ENCODE measurements around the gene IL1RL2.

Gene IL1RL2

DNA sequence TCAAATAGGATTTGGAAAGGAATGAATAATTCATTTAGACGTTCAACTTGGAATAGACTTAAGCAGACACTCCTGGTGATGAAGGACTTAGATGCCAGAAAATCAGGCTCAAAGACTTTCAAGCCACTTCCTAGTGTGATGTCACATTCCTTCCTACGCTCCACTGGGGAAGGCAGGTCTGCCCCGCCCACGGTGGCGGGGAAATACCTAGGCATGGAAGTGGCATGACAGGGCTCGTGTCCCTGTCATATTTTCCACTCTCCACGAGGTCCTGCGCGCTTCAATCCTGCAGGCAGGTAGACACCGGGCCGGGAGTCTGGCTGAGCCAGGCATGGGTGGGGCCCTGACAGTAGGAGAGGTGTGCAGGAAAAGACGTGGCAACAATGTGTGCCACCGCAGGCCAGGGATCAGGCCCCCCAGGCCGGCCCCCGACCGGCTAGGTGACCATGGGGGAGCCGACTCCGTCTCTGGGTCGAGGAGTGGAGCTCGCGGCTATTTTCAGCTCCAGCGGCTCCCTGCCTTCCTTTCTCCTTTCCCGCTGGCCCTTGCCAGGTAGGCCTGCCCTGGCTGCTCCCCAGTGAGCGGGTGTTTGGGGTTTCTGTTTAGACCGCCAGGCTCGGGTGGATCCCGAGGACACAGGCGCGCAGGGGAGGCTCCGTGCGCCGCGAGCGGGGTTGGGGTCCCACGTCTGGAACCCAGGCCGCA, at the start of gene IL1RL2:
Gene IL1RL2 (plus strand): TSS at position 233 of the 705 bp plus-strand sequence. CDS start 845 bp downstream, outside the sequence.
- no peak for DNase-seq

DNA sequence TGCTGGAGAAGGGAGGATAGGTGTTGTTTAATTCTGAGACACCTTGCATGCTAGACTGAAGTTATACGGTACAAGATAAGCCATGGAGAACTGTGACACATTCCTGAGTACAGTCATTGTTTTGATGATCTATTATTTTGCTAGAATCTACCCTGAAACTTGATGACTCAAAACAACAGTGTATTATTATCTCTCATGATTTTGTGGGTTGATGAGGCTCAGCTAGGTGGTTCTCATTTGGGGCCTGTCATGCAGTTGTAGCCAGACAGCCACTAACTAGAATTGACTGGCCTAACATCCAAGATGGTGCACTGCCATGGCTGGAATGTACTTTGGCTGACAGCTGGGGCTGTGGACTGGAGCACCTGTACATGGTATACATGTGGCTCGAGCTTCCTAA, 49.7 kb upstream of the IL1RL2 start:
- DNase-seq: peak; percentile 30

DNA sequence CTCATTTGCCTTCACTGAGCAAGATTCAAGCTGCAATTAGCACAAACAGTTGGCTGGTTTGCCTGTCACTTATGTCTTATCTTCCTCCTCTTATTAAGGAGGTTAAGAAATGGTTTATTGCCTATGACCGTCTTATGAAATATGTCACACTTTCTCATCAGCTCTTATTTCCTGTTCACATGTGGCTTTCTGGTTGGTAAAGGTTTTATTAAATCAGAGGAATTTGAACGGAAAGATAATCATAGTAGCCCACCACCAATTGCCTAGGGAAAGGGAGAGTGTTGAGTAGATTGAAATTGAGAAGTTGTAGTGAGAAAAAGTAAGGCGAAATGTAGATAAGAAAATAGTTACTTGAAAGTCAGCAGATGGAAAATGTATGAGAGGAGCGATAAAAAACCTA, 48.5 kb upstream of the IL1RL2 start:
- DNase-seq: no peak

DNA sequence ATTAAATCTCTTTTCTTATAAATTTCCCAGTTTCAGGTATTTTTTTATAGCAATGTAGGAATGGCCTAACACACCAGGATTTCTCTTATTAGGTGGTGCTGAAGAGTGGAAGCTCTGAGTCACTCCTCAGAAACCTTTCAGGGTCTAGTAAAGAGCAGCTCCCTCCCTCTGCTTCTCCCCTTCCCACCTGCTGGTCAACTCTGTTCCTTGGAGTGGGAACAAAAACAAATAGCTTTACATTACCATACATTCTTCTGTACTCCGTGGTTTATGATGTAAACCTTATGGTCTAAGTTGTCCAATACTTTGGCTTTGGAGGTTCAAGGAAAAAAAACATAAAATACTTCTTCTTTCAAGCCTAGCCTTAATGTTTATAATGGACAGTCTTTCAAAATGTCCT, 47.0 kb upstream of the IL1RL2 start:
- DNase-seq: no peak

DNA sequence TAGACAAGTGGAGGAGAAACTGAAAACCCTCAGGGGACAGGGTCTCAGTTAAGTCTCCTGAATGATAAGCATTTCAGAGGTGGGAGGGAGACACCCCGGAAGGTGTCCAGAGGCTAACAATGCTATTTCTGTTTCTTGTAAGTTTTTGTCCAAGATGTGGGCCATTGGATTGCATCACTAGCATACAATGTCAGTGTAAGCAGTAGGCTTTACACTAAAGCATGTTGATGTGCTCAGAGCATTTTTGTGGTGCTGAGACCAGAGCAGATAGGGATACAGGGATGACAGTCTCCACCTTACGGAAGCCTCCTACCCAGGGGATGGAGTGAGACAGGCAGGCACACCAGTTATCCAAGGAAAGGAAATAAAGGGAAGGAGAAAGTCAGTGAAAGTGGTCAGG, 46.4 kb upstream of the IL1RL2 start:
- DNase-seq: no peak

DNA sequence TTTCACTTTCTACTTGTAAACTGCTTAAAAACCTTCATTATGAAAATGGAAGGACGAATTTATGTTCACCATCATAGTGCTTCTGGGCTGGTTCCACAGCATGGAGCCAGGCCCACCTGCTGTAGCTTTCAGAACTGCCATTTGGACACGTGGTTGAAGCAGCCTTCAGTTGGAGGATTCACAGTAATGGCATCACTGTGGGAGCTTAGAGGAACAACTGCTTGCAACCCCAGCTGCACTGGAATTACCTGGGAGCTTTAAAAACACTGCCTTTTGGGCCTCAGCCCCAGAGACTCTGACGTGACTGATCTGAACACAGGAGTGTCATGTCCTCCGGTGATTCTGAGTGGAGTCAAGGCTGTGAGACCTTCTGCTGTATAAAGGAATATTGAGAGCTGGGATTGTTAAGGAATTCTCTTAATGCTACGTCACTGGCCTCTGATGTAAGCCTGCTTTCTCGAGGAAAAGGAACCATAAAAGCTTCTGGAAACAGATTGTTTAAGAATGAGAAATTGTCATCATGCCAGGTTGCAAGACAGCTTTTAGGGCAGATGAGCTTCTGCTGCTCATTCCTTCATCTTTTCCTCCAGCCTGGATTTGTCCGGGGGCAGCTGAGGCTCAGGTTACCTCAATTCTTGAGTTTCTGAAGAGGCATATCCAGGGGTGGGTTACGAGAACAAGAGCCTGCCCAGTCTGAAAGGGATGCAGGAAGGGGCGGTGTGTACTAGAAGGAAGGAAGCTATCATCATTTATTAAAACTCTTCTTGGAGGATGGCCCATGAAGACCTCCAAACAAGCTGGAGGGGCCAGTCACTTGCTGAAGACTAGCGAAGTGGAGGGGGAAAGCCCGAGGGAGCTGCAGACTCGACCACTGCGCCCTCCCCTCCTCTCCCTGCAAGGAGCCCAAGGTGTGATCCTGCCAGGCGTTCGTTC, 45.5 kb upstream of the IL1RL2 start:
- DNase-seq: no peak

DNA sequence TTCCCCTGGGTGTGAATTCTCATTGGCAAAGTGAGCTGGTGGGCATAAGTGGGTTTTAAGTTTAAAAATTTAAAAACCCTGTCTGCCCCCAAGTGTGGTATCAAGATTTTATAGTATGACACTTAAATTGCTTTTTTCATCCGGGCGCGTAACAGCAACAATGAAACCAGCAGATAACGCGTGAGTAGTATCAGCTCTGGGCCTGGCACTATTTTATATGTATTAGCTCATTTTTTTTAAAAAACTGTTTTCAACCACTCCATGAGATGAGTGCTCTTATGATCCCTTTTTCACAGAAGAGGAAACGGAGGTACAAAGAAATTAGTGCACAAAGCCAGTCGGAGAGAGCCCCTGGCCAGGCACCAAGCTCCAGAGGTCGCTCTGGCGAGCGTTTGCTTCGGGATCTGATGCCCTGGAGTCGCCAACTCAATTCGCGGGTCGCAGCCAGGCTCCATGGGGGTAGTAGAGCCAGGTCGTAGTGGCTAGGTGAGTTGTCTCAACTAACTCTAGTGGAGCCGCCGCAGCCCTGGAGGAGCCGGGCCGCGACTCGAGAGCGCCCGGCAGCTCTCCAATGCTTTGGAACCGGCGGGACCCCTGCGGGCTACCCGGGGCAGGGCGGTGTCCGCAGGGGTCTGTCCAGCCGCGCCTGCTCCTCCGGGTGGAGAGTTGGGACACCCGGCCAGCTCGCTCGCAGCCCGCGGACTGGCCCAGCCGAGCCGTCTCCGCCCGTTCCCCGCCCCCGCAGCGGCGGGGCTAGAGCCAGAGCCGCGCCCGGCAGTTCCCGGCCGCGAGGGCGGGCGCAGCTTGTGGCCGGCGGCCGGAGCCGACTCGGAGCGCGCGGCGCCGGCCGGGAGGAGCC, 44.6 kb upstream of the IL1RL2 start, which contains the start of gene IL1R1:
Gene IL1R1 (plus strand): TSS at position 777 of the 859 bp plus-strand sequence. CDS start 14,979 bp downstream, outside the sequence.
- DNase-seq: peak; percentile 21

DNA sequence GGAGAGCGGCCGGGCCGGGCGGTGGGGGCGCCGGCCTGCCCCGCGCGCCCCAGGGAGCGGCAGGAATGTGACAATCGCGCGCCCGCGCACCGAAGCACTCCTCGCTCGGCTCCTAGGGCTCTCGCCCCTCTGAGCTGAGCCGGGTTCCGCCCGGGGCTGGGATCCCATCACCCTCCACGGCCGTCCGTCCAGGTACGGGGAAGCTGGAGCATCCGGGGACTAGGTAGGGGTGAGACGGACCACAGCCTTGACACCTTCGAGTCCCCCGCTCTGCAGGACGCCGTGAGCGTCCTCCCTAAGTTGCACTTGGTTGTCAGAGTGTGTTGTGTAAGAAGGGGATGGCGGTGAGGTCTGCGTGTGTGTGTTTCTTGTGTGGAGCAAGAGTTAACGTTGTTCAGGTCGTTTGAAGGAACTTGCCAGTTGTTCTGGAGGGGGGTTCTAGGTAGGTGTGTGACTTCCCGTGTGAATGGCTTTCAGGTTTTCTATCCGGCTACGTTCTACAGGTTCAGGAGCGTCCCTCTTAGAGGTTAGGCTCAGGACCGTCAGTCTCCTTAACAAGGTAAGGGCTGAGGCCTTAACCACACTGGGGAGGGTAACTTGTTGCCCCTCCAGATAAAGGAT, 43.9 kb upstream of the IL1RL2 start:
- no peak for DNase-seq

DNA sequence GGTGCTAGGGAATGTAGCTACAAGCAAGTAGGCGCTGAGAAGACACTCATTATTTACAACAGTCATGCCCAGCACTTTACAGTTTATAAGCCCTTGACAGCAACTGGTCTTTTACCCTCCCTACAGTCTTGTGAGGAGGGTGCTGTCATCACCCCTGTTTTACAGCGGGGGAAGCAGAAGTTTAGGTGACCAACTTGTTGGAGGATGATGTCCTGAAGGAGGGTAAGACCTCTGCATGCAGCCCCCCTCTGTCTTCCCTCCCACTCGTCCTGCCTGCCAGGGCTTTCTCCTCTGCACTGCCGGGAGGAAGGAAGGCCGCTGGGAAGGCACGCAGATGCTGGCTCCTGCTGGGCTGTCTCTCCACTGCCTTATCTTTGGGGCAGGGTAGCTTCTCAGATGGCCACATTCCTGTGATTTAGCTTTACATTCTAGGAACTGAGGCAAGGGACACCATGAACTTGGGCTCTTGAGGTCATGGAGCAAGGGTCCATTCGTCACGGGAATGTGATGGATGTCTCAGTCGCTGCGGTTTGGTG, 43.3 kb upstream of the IL1RL2 start:
- DNase-seq: no peak

DNA sequence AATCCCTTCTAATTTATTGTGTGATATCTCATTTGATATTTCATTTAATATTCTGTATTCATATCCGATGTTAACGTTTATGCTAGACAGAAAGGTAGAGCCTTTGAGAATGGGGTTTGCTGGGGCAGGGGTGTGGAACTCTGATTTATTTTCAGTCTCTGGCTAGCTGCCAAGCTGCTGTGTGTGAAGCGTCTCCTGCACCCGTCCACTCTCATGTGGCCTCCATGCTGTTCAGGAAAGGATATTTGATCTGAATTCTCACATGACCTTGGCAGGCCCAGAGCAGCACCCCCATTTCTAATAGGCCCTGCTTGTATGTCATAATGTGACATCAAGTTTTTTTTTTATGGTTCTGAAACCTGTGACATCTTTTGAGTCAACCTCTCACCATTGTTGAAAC, 42.7 kb upstream of the IL1RL2 start:
- no peak for DNase-seq

DNA sequence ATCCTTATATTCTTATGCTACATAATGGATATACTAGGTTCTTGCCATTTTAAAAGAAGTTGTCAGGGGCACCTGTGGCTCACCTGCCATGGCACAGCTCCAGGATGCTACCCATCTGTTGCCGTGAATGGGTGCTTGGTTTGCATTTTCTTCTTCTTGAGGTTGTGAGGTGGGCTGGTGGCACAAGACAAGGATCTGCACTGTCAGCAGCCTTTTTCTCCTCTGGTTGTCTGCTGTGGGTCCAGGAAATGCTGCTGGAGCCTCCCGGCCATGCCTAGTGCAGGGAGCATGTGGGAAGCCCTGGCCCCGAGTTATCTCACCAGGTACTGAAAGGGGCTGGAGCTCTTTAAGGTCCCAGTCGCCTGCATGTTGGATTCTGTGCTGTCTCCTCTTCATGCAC, 41.7 kb upstream of the IL1RL2 start:
- DNase-seq: no peak

DNA sequence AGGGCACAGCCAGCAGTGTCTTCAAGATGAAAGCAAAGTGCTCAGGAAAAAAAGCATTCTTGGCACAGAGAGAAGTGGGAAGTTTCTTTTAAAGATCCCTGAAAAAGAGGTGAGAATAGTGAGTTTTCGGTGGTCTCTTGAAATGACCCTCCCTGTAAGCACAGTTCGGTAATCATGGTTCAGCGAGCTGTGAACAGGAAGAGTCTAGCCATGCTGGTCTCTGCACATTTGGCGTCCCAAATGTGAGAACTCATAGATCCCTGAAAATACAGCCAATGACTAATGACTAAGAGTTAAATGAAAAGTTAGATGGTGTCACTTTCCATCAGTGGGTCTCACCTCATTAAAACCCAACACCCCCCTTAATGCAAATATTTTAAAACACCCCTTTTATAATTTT, 40.9 kb upstream of the IL1RL2 start:
- DNase-seq: no peak

DNA sequence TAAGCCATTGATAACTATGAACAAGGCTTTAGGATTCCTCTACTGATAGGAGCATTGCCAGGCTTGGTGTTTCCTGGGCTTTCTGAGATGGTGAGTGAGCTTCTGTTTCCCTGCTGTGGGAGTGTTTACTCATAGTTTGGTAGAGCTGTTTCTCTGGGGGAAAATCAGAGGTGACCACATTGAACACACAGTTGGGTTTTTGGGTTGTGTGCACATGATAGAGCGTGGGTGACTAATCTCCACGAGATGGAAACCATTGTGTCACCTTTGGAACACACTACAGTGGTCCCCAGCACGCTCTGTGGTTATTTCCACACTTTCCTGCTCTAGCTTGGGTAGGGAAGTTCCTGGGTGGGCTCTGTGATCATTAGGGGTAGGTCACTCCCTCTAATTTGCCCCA, 38.9 kb upstream of the IL1RL2 start:
- peak; percentile 69 for DNase-seq

DNA sequence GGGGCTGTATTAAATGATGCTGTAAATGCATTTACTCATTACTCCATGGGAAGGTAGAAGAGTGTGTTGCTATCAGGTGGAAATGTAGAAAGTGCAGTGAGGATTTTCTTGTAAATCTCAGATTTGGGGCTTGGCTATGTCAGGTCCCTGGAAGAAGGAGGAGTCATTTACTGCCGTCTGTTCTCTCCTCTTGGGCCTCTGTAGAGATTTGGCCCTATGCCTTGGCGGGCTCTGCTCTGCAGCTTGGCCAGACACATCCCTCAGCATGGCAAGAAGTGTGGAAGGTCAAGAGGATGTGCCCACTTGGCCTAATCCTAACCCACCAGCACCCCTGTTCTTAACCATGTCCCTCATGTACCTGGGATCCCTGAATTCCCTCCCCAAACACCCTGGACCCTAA, 37.6 kb upstream of the IL1RL2 start:
- no peak for DNase-seq

DNA sequence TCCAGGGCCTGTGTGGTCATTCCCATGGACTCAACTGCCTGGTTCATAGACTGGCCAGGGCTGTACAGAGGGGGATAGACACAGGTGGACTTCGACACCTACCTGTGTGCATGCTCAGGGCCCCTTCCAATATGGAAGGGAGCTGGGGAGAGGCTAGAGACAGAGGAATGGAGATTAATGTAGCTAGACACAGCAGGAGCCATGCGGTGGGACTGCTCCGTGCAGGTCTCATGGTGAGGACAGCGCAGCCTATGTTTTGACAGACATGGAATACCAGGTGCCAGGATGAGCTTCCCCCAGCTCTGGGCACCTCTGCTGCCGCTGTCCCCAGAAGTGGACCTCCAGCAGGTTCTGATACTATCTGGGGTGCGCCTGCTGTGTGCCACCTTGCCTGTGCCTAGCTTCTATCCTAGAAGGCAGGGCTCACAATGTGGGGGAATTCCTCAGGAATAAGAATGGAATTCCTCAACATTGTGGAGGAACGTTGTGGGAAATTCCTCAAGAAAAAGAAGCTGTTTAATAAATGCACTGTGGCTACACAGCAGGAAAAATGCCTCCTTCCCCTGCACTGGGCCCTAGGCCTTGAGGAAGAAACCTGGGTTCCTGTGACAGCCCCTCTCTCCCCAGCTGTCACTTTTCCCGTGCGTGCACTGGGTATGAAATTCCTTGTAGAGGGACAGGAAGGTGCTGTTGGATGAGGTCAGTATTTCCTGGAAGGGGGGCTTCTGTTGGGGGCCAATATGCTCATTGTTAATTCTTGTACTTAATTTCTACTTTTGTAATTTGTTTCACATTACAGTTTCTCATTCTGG, 37.0 kb upstream of the IL1RL2 start:
- no peak for DNase-seq

DNA sequence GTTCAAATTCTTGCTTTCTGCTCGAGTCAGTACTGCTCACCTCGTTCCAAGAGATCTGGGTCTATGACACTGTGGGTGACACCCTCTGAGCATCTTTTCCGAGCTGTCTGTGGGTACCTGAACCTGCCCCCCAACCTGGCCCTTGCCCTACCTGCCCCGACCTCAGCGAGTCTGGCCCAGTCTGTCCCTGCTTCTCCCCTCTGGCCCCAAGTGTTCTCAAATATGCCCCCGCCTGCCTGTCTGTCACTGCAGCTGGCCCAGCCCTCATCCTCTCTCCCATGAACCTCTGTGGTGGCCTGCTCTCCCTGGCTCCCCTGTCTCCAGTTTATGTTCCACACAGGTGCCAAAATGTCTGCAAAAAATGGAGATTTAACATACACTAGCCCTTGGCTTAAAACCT, 32.5 kb upstream of the IL1RL2 start:
- no peak for DNase-seq

DNA sequence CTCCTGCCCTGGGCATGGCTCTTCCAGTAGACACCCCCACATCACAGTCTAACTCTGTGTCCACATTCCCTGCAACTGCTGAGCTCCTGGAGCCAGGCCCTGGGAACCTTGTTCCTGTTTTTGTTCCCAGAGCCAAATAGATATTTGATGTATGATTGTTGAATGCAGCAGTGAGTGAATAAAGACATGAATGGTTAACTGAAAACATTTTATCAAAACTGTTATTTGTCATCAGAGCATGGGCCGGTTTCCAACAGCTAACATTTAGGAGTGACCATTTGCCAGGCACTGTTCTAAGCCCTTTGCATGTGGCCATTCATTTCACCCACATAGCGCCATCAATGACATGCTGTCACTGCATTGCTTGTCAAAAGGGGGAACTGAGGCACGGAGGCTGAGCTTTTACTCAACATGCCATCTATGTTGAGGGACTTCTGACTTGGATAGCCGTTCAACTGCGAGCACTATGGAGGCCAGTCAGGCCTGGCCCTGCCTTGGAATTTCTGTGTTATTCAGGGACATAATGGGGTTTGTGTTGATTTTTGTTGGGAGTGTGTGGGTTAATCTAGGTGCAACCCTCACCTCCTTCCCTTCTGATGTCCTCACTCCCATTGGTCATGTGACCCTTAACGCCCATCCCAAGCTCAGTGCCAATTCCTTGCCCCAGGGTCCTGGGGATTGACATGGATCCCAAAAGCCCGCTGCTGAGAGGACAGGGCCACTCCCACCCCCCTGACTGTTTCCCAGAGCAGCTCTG, 31.7 kb upstream of the IL1RL2 start:
- DNase-seq: no peak

DNA sequence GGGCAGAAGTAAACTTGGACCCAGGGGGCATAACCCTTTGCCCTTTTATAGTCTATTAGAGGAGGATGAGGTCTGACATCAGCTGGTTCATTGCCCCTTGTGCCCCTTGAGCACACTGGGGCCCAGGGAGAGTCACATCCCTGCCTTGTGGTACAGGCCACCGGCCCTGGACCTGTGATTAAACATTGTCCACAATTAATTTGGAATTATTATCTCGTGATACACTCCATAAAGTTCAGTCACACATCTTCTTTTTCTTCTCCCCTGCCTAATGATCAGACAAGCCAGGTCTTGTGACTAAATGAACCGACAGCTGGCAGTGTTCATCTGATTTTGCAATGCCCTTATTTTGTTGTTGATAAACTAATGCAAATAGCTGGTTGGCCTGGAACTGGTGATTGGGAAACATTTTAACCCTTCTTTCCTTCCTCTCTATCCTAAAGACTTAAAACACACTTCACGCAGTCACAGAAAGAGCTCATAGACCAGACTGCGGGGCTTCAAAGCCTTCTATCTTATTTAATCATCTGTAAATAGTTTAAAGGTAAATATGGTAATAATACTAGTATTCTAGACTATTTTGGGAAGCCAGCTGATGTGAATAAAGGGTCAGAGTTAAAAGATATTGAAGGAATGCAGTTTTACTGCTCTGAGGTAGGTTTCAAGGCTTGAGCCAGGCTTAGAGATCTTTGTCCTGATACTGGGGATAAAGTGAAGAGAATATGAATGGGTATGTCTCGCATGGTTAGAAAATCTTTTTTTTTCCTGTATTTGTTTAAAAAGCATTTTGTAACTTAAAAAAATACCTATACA, 30.9 kb upstream of the IL1RL2 start:
- no peak for DNase-seq

DNA sequence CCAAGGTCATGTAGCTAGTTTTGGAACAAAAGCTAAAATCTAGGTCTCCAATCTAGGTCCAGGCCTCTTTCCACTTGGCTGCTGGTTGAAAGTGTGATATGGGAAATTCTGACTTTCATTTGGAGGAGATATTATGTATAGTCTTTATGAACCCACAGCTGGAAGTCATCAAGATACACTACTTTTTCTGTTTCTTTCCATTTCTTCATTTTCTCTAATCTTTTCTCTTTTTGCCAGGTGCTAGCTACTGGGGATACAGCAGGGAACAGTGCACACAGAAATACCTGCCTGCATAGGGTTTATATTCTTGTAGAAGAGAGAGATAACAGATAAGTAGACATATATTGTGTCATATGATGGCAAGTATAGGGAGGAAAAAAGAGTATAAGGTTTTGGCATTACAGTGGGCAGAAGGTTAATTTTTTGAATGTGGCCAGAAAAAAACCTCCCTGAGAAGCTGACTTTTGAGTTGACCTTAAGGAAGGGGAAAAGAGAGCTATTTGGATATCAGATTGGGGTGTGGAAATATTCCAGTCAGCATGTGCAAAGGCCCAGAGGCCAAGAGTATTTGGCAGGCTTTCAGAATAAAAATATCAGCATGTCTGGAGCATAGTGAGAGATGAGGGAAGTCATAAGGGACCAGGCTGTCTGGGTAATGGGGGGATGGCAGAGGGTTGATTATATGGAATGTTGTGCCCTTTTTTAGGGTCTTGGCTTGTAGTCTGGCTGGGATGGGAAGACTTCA, 28.6 kb upstream of the IL1RL2 start:
- no peak for DNase-seq

All from stimulated activated naive CD4-positive, alpha-beta T cell treated with Interleukin-2 at 50 U/mL for 16 hours (primary cell).